H1 (cell line): Measurements from ENCODE around the gene DRD5.

Source experiments
- CBX8 ChIP-seq: fragments of 300-800, 300-1000 bp; sonication (generic); IDR thresholded peaks from 2 replicates; pipeline ENCODE4 v1.7.1; 2016; ENCODE audit warnings: low read depth, low read length, borderline replicate concordance
- EZH2 ChIP-seq: fragments of 200-600 bp; sonication (generic); IDR thresholded peaks from 2 replicates; pipeline ENCODE4 v1.7.1; 2012; ENCODE audit warnings: low read depth, mild to moderate bottlenecking, moderate library complexity, low read length, inconsistent platforms; ENCODE audit not compliant: severe bottlenecking
- NRF1 ChIP-seq: IDR thresholded peaks from 2 replicates; pipeline ENCODE4 v1.6.1; 2011; ENCODE audit warnings: mild to moderate bottlenecking, low read depth, low read length, improper control_type of control experiment
- POLR2A ChIP-seq, 2 experiments: IDR thresholded peaks; 1 replicate in 1 of 2; 2 replicates in 1 of 2; pipeline ENCODE4 v1.6.1; 2011; ENCODE audit warnings: low read depth in 2 of 2, low read length in 2 of 2, mild to moderate bottlenecking in 2 of 2; ENCODE audit errors: control extremely low read depth in 1 of 2
- RFX5 ChIP-seq: IDR thresholded peaks from 2 replicates; pipeline ENCODE4 v1.6.1; 2011; ENCODE audit warnings: low read depth, low read length, improper control_type of control experiment, borderline replicate concordance
- SIRT6 ChIP-seq: IDR thresholded peaks from one replicate; pipeline ENCODE4 v1.7.1; 2012; ENCODE audit warnings: low read length, inconsistent platforms
- TCF12 ChIP-seq: IDR thresholded peaks from 2 replicates; pipeline ENCODE4 v1.6.1; 2011; ENCODE audit warnings: low read depth, mild to moderate bottlenecking, low read length
- TEAD4 ChIP-seq: IDR thresholded peaks from 2 replicates; pipeline ENCODE4 v1.6.1; 2012; ENCODE audit warnings: low read depth, low read length, inconsistent platforms, mixed read lengths
- YY1 ChIP-seq: IDR thresholded peaks from 2 replicates; pipeline ENCODE4 v1.6.1; 2011; ENCODE audit warnings: low read depth, mild to moderate bottlenecking, low read length
- TF ChIP-seq, protein P1 (sequence below), 3 experiments: IDR thresholded peaks; 1 replicate in 2 of 3; 2 replicates in 1 of 3; pipeline versions ENCODE4 v1.5.1 to v1.6.1; 2011; ENCODE audit warnings: low read length in 3 of 3, mild to moderate bottlenecking in 3 of 3, inconsistent platforms in 2 of 3, low read depth in 1 of 3, moderate library complexity in 1 of 3; ENCODE audit not compliant: insufficient read depth in 1 of 3; ENCODE audit errors: control extremely low read depth in 1 of 3
- TF ChIP-seq, protein P2 (sequence below): IDR thresholded peaks from 2 replicates; pipeline ENCODE4 v1.6.1; 2012; ENCODE audit warnings: inconsistent platforms

DNA sequence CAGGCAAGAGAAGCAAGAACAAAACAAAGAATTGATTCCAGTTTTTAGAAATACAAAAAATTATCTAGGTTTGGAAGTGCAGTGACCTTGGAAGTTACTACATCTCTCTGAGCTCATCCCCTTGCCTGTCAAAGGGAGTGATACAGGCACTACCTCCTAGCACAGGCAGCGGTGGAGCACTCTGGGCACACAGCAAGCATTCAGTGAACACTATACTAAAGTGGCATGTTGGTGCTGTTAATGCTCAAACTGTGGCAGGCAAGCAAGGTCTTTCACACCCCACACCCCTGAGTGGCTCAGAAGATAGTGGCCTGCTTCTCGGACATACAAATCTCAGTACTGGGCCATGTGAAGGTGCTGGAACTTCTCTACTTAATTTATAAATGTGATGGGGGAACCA lies 51.2 kb downstream of the DRD5 start:
- no peak for TF ChIP-seq TEAD4
- no peak for TF ChIP-seq EZH2
- TF ChIP-seq, protein P1, sequence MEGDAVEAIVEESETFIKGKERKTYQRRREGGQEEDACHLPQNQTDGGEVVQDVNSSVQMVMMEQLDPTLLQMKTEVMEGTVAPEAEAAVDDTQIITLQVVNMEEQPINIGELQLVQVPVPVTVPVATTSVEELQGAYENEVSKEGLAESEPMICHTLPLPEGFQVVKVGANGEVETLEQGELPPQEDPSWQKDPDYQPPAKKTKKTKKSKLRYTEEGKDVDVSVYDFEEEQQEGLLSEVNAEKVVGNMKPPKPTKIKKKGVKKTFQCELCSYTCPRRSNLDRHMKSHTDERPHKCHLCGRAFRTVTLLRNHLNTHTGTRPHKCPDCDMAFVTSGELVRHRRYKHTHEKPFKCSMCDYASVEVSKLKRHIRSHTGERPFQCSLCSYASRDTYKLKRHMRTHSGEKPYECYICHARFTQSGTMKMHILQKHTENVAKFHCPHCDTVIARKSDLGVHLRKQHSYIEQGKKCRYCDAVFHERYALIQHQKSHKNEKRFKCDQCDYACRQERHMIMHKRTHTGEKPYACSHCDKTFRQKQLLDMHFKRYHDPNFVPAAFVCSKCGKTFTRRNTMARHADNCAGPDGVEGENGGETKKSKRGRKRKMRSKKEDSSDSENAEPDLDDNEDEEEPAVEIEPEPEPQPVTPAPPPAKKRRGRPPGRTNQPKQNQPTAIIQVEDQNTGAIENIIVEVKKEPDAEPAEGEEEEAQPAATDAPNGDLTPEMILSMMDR (IDR thresholded peaks at IDR 0.05; ENCODE audit: control extremely low read depth in 1 of 3, insufficient read depth in 1 of 3, low read depth in 1 of 3, low read length in 3 of 3): no peak
- TF ChIP-seq, protein P2, sequence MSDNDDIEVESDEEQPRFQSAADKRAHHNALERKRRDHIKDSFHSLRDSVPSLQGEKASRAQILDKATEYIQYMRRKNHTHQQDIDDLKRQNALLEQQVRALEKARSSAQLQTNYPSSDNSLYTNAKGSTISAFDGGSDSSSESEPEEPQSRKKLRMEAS: no peak
- no peak for TF ChIP-seq SIRT6
- TF ChIP-seq CBX8: no peak
- TF ChIP-seq POLR2A (IDR thresholded peaks at IDR 0.05; ENCODE audit: control extremely low read depth in 1 of 2, low read depth in 2 of 2, low read length in 2 of 2): no peak
- no peak for TF ChIP-seq TCF12
- TF ChIP-seq YY1: no peak
- TF ChIP-seq NRF1: no peak
- TF ChIP-seq RFX5: no peak
